HG03045 (cell line): ENCODE measurements around the gene OTOA.
"Not testable (repeated sequence)": the region's sequence is repeated elsewhere in the genome, so short reads cannot be mapped to it uniquely, and the experiment has no call there.

Source experiments
- ATAC-seq: cut with Tn5 transposase; IDR thresholded peaks from one replicate; pipeline ENCODE4 v1.9.1; 2021; ENCODE audit warnings: mild to moderate bottlenecking, moderate library complexity; ENCODE audit not compliant: unreplicated experiment

Gene OTOA

DNA sequence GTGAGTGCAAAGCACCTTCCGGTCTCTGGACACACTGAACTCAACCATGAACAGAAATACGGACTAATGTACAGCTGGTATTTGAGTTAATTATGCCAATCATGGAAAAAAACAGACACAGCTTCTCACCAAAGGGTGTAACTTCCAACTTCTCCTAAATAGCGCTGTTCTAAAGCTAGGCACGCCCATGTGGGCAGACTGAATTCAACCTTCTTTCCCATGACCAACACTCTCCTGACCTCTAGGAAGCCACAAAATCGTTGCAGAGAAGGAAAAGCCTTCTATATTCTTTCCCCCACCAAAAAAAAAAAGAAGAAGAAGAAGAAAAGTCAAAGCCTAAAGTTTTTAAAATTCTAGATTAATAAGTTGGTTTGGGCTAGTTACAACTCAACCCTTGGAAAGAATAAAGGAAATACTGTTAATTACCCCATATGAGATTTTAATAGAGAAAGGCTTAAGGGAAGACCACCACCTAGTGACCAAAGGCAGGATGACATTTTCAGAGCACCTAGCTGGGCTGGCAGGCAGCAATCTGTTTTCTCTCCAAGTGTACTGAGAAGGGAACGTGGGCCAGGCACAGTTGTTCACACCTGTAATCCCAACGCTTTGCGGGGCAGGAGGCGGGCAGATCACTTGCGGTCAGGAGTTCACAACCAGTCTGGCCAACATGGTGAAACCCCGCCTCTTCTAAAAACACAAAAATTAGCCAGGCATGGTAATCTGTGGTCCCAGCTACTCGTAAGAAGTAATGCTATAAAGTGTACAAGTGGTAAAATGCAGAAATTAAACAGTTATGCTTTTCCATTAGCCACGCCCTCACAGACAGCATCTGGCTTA, 138.0 kb downstream of the OTOA start:
- not testable (repeated sequence) for ATAC-seq

- ATAC-seq, result not testable (repeated sequence)
Observed at GRCh38 chr16:21802375-21802663, 138.6 kb downstream of the OTOA start.
